GM23338 (cell line): Measurements from ENCODE around the gene TMEM221. TPM values are rescaled to one million over a fixed set of nuclear protein-coding genes. Genes with fewer than 3 reads are reported as not detected.

Source experiments
- ATAC-seq: fragments of 200-7000 bp; cut with Tn5 transposase; 3 replicates; pipeline ENCODE4 v1.9.1; 2020
- DNase-seq: peaks from one replicate; pipeline ENCODE4 v3.0.0-alpha.2; 2015; ENCODE audit warnings: low spot score
- H2AFZ ChIP-seq: fragments of 200-600 bp; sonication (generic); 2 replicates; pipeline ENCODE4 v1.8.0; 2016; ENCODE audit warnings: antibody characterized with exemption, mild to moderate bottlenecking, moderate library complexity
- H3F3A ChIP-seq: fragments of 200-600 bp; sonication (generic); replicated peaks from 2 replicates; pipeline ENCODE4 v1.8.0; 2017; ENCODE audit warnings: antibody characterized with exemption, mixed run types, low read depth
- H3K27ac ChIP-seq: fragments of 200-600 bp; sonication (generic); 2 replicates; pipeline ENCODE4 v1.6.1; 2016; ENCODE audit warnings: low read depth
- H3K27me3 ChIP-seq: fragments of 200-600 bp; sonication (generic); 2 replicates; pipeline ENCODE4 v1.8.0; 2016; ENCODE audit warnings: mild to moderate bottlenecking, mixed run types, moderate library complexity; ENCODE audit not compliant: insufficient read depth
- H3K36me3 ChIP-seq: fragments of 200-600 bp; sonication (generic); 2 replicates; pipeline ENCODE4 v1.8.0; 2016; ENCODE audit warnings: mild to moderate bottlenecking; ENCODE audit not compliant: insufficient read depth
- H3K4me1 ChIP-seq: fragments of 200-600 bp; sonication (generic); 2 replicates; pipeline ENCODE4 v1.8.0; 2016; ENCODE audit warnings: mild to moderate bottlenecking, moderate library complexity; ENCODE audit not compliant: insufficient read depth
- H3K4me2 ChIP-seq: fragments of 200-600 bp; sonication (generic); 2 replicates; pipeline ENCODE4 v1.7.1; 2017; ENCODE audit warnings: mixed run types
- H3K4me3 ChIP-seq: fragments of 200-600 bp; sonication (generic); 2 replicates; pipeline ENCODE4 v1.6.1; 2016; ENCODE audit warnings: mixed run types
- H3K79me2 ChIP-seq: fragments of 200-600 bp; sonication (generic); replicated peaks from 2 replicates; pipeline ENCODE4 v1.8.0; 2017; ENCODE audit warnings: mild to moderate bottlenecking; ENCODE audit not compliant: insufficient read depth
- H3K9me2 ChIP-seq: fragments of 200-600 bp; sonication (generic); 2 replicates; pipeline ENCODE4 v1.8.0; 2017; ENCODE audit not compliant: insufficient read depth
- H4K20me1 ChIP-seq: fragments of 200-600 bp; sonication (generic); replicated peaks from 2 replicates; pipeline ENCODE4 v1.8.0; 2017; ENCODE audit warnings: mild to moderate bottlenecking; ENCODE audit not compliant: insufficient read depth
- H3K27ac Mint-ChIP-seq: 2 replicates; pipeline ENCODE4 v1.8.0; 2020; ENCODE audit warnings: inconsistent platforms, mild to moderate bottlenecking, moderate library complexity, mixed read lengths
- H3K27me3 Mint-ChIP-seq: 3 replicates; pipeline ENCODE4 v1.8.0; 2022; ENCODE audit warnings: low read depth, mild to moderate bottlenecking, moderate library complexity, mixed read lengths, inconsistent platforms; ENCODE audit not compliant: insufficient read depth, poor library complexity
- H3K36me3 Mint-ChIP-seq: 3 replicates; pipeline ENCODE4 v1.8.0; 2021; ENCODE audit warnings: low read depth, mild to moderate bottlenecking, inconsistent platforms, moderate library complexity, mixed read lengths
- H3K4me1 Mint-ChIP-seq: 3 replicates; pipeline ENCODE4 v1.8.0; 2020; ENCODE audit warnings: mild to moderate bottlenecking, inconsistent platforms, mixed read lengths
- H3K4me3 Mint-ChIP-seq: 3 replicates; pipeline ENCODE4 v1.8.0; 2021; ENCODE audit warnings: moderate library complexity, mild to moderate bottlenecking, inconsistent platforms, mixed read lengths
- H3K9me3 Mint-ChIP-seq: 3 replicates; pipeline ENCODE4 v1.8.0; 2020; ENCODE audit warnings: moderate library complexity, mild to moderate bottlenecking, inconsistent platforms, mixed read lengths
- CTCF ChIP-seq, 2 experiments: fragments of 200-600 bp in 1 of 2; sonication (generic) in 1 of 2; conservative IDR thresholded peaks; 2 replicates each; pipeline versions ENCODE4 v1.5.1 to v1.6.1; 2016 to 2017; ENCODE audit warnings: antibody characterized with exemption in 2 of 2, low read depth in 2 of 2, mild to moderate bottlenecking in 2 of 2, moderate library complexity in 1 of 2
- ETS1 ChIP-seq: IDR thresholded peaks from 2 replicates; pipeline ENCODE4 v1.6.1; 2016; ENCODE audit warnings: antibody characterized with exemption
- EZH2 ChIP-seq: fragments of 200-600 bp; sonication (generic); IDR thresholded peaks from one replicate; pipeline ENCODE4 v1.8.0; 2017; ENCODE audit warnings: antibody characterized with exemption, mild to moderate bottlenecking, low read depth; ENCODE audit not compliant: unreplicated experiment
- EZH2phosphoT487 ChIP-seq: fragments of 200-600 bp; sonication (generic); IDR thresholded peaks from one replicate; pipeline ENCODE4 v1.8.1; 2018; ENCODE audit warnings: antibody characterized with exemption; ENCODE audit not compliant: unreplicated experiment
- JUNB ChIP-seq: IDR thresholded peaks from one replicate; pipeline ENCODE4 v1.6.1; 2016; ENCODE audit warnings: antibody characterized with exemption; ENCODE audit not compliant: unreplicated experiment
- NANOG ChIP-seq: IDR thresholded peaks from 2 replicates; pipeline ENCODE4 v1.6.1; 2016; ENCODE audit warnings: antibody characterized with exemption, borderline replicate concordance
- POLR2AphosphoS5 ChIP-seq: IDR thresholded peaks from 2 replicates; pipeline ENCODE4 v1.6.1; 2016; ENCODE audit warnings: antibody characterized with exemption, low read depth
- REST ChIP-seq: IDR thresholded peaks from one replicate; pipeline ENCODE4 v1.6.1; 2018; ENCODE audit warnings: antibody characterized with exemption; ENCODE audit not compliant: unreplicated experiment
- STAT1 ChIP-seq: IDR thresholded peaks from one replicate; pipeline ENCODE4 v1.6.1; 2016; ENCODE audit warnings: antibody characterized with exemption; ENCODE audit not compliant: unreplicated experiment
- ZNF114 ChIP-seq: fragments of 250-450 bp; sonication (Bioruptor Pico); IDR thresholded peaks from 2 replicates; pipeline ENCODE4 v1.5.0; 2020; ENCODE audit warnings: mild to moderate bottlenecking, moderate library complexity
- ZNF331 ChIP-seq: fragments of 250-450 bp; sonication (Bioruptor Pico); IDR thresholded peaks from 2 replicates; pipeline ENCODE4 v1.5.0; 2020; ENCODE audit warnings: low read depth, mild to moderate bottlenecking, moderate library complexity
- ZNF462 ChIP-seq: fragments of 250-450 bp; sonication (Bioruptor Pico); IDR thresholded peaks from 2 replicates; pipeline ENCODE4 v1.5.0; 2020; ENCODE audit warnings: mild to moderate bottlenecking, moderate library complexity
- polyA plus RNA-seq: library from polyadenylated mRNA; unstranded; fragments of >200 nt; fragmentation: Nextera tagmentation; extraction: Ambion mirVana; gene quantifications from 2 replicates; pipeline ENCODE4 v1.2.1, GENCODE V29; 2016
- total RNA-seq: library from RNA; depleted of rRNA; stranded (reverse); fragments of >200 nt; shearing (Covaris generic); gene quantifications from 2 replicates; pipeline ENCODE4 v1.2.3, GENCODE V29; 2014

The TMEM221 gene
- total and polyA plus RNA-seq, 2 experiments from 2014 or later, result 0.40 to 0.90 TPM

GRCh38 chr19:17411801-17412200 lies 36.7 kb downstream of the TMEM221 start (continued):
- TF ChIP-seq JUNB (no peak), CTCF (conservative IDR thresholded peaks at IDR 0.05; ENCODE audit: low read depth in 2 of 2) (no peak), REST (no peak), NANOG (no peak), EZH2 (no peak), EZH2phosphoT487 (no peak), ETS1 (no peak)

- no peak overlapping the region for H2AFZ ChIP-seq
- no peaks in the 10 kb centered on the region for H3K79me2 ChIP-seq
- no peak overlapping the region for H3K4me2 ChIP-seq
- peaks cover 25% of the 10 kb centered on the region for H3K4me1 ChIP-seq
- Mint-ChIP-seq H3K4me3 (no peak overlapping the region), H3K27ac (no peak overlapping the region), H3K36me3 (peaks cover 11% of the 10 kb centered on the region), H3K27me3 (peaks cover 5% of the 10 kb centered on the region), H3K4me1 (peaks cover 27% of the 10 kb centered on the region), H3K9me3 (no peaks in the 10 kb centered on the region)
- no peaks in the 10 kb centered on the region for H3K36me3 ChIP-seq
- H3K4me3 ChIP-seq, result no peak overlapping the region
- H3F3A ChIP-seq, result 0 out of 2 replicates have a peak, but pooled peaks cover 12% of the 10 kb centered on the region
- TF ChIP-seq ZNF462 (CRISPR knock-in tag), result no peak
- no peak for TF ChIP-seq ZNF331 (CRISPR knock-in tag)
- no peak for TF ChIP-seq POLR2AphosphoS5
- no peak for TF ChIP-seq NANOG
- no peak for TF ChIP-seq ETS1
- TF ChIP-seq ZNF114 (CRISPR knock-in tag), result no peak
- no peak for TF ChIP-seq STAT1
- TF ChIP-seq EZH2phosphoT487, result no peak
- no peak for ATAC-seq
- H4K20me1 ChIP-seq, result no peaks in the 10 kb centered on the region
- no peak for DNase-seq
- peaks cover 14% of the 10 kb centered on the region for H3K27me3 ChIP-seq
- H3K27ac ChIP-seq, result no peak overlapping the region
- no peaks in the 10 kb centered on the region for H3K9me2 ChIP-seq
These were observed 38.5 kb downstream of the TMEM221 start for GRCh38 chr19:17409990-17410389.
